GM23338 (cell line): ENCODE measurements around the gene MID1IP1. TPM values are rescaled to one million over a fixed set of nuclear protein-coding genes. Genes with fewer than 3 reads are reported as not detected.

Experiments used
- ATAC-seq: fragments of 200-7000 bp; cut with Tn5 transposase; 3 replicates; pipeline ENCODE4 v1.9.1; 2020
- DNase-seq: peaks from one replicate; pipeline ENCODE4 v3.0.0-alpha.2; 2015; ENCODE audit warnings: low spot score
- H2AFZ ChIP-seq: fragments of 200-600 bp; sonication (generic); 2 replicates; pipeline ENCODE4 v1.8.0; 2016; ENCODE audit warnings: antibody characterized with exemption, mild to moderate bottlenecking, moderate library complexity
- H3F3A ChIP-seq: fragments of 200-600 bp; sonication (generic); replicated peaks from 2 replicates; pipeline ENCODE4 v1.8.0; 2017; ENCODE audit warnings: antibody characterized with exemption, mixed run types, low read depth
- H3K27ac ChIP-seq: fragments of 200-600 bp; sonication (generic); 2 replicates; pipeline ENCODE4 v1.6.1; 2016; ENCODE audit warnings: low read depth
- H3K27me3 ChIP-seq: fragments of 200-600 bp; sonication (generic); 2 replicates; pipeline ENCODE4 v1.8.0; 2016; ENCODE audit warnings: mild to moderate bottlenecking, mixed run types, moderate library complexity; ENCODE audit not compliant: insufficient read depth
- H3K36me3 ChIP-seq: fragments of 200-600 bp; sonication (generic); 2 replicates; pipeline ENCODE4 v1.8.0; 2016; ENCODE audit warnings: mild to moderate bottlenecking; ENCODE audit not compliant: insufficient read depth
- H3K4me1 ChIP-seq: fragments of 200-600 bp; sonication (generic); 2 replicates; pipeline ENCODE4 v1.8.0; 2016; ENCODE audit warnings: mild to moderate bottlenecking, moderate library complexity; ENCODE audit not compliant: insufficient read depth
- H3K4me2 ChIP-seq: fragments of 200-600 bp; sonication (generic); 2 replicates; pipeline ENCODE4 v1.7.1; 2017; ENCODE audit warnings: mixed run types
- H3K4me3 ChIP-seq: fragments of 200-600 bp; sonication (generic); 2 replicates; pipeline ENCODE4 v1.6.1; 2016; ENCODE audit warnings: mixed run types
- H3K79me2 ChIP-seq: fragments of 200-600 bp; sonication (generic); replicated peaks from 2 replicates; pipeline ENCODE4 v1.8.0; 2017; ENCODE audit warnings: mild to moderate bottlenecking; ENCODE audit not compliant: insufficient read depth
- H3K9me2 ChIP-seq: fragments of 200-600 bp; sonication (generic); 2 replicates; pipeline ENCODE4 v1.8.0; 2017; ENCODE audit not compliant: insufficient read depth
- H4K20me1 ChIP-seq: fragments of 200-600 bp; sonication (generic); replicated peaks from 2 replicates; pipeline ENCODE4 v1.8.0; 2017; ENCODE audit warnings: mild to moderate bottlenecking; ENCODE audit not compliant: insufficient read depth
- H3K27ac Mint-ChIP-seq: 2 replicates; pipeline ENCODE4 v1.8.0; 2020; ENCODE audit warnings: inconsistent platforms, mild to moderate bottlenecking, moderate library complexity, mixed read lengths
- H3K27me3 Mint-ChIP-seq: 3 replicates; pipeline ENCODE4 v1.8.0; 2022; ENCODE audit warnings: low read depth, mild to moderate bottlenecking, moderate library complexity, mixed read lengths, inconsistent platforms; ENCODE audit not compliant: insufficient read depth, poor library complexity
- H3K36me3 Mint-ChIP-seq: 3 replicates; pipeline ENCODE4 v1.8.0; 2021; ENCODE audit warnings: low read depth, mild to moderate bottlenecking, inconsistent platforms, moderate library complexity, mixed read lengths
- H3K4me1 Mint-ChIP-seq: 3 replicates; pipeline ENCODE4 v1.8.0; 2020; ENCODE audit warnings: mild to moderate bottlenecking, inconsistent platforms, mixed read lengths
- H3K4me3 Mint-ChIP-seq: 3 replicates; pipeline ENCODE4 v1.8.0; 2021; ENCODE audit warnings: moderate library complexity, mild to moderate bottlenecking, inconsistent platforms, mixed read lengths
- H3K9me3 Mint-ChIP-seq: 3 replicates; pipeline ENCODE4 v1.8.0; 2020; ENCODE audit warnings: moderate library complexity, mild to moderate bottlenecking, inconsistent platforms, mixed read lengths
- CREB1 ChIP-seq: fragments of 250-450 bp; sonication (Bioruptor Pico); IDR thresholded peaks from 2 replicates; pipeline ENCODE4 v1.5.0; 2020; ENCODE audit warnings: low read depth, mild to moderate bottlenecking, moderate library complexity
- EZH2 ChIP-seq: fragments of 200-600 bp; sonication (generic); IDR thresholded peaks from one replicate; pipeline ENCODE4 v1.8.0; 2017; ENCODE audit warnings: antibody characterized with exemption, mild to moderate bottlenecking, low read depth; ENCODE audit not compliant: unreplicated experiment
- EZH2phosphoT487 ChIP-seq: fragments of 200-600 bp; sonication (generic); IDR thresholded peaks from one replicate; pipeline ENCODE4 v1.8.1; 2018; ENCODE audit warnings: antibody characterized with exemption; ENCODE audit not compliant: unreplicated experiment
- JUNB ChIP-seq: IDR thresholded peaks from one replicate; pipeline ENCODE4 v1.6.1; 2016; ENCODE audit warnings: antibody characterized with exemption; ENCODE audit not compliant: unreplicated experiment
- NANOG ChIP-seq: IDR thresholded peaks from 2 replicates; pipeline ENCODE4 v1.6.1; 2016; ENCODE audit warnings: antibody characterized with exemption, borderline replicate concordance
- POLR2AphosphoS5 ChIP-seq: IDR thresholded peaks from 2 replicates; pipeline ENCODE4 v1.6.1; 2016; ENCODE audit warnings: antibody characterized with exemption, low read depth
- STAT1 ChIP-seq: IDR thresholded peaks from one replicate; pipeline ENCODE4 v1.6.1; 2016; ENCODE audit warnings: antibody characterized with exemption; ENCODE audit not compliant: unreplicated experiment
- ZNF114 ChIP-seq: fragments of 250-450 bp; sonication (Bioruptor Pico); IDR thresholded peaks from 2 replicates; pipeline ENCODE4 v1.5.0; 2020; ENCODE audit warnings: mild to moderate bottlenecking, moderate library complexity
- ZNF331 ChIP-seq: fragments of 250-450 bp; sonication (Bioruptor Pico); IDR thresholded peaks from 2 replicates; pipeline ENCODE4 v1.5.0; 2020; ENCODE audit warnings: low read depth, mild to moderate bottlenecking, moderate library complexity
- polyA plus RNA-seq: library from polyadenylated mRNA; unstranded; fragments of >200 nt; fragmentation: Nextera tagmentation; extraction: Ambion mirVana; gene quantifications from 2 replicates; pipeline ENCODE4 v1.2.1, GENCODE V29; 2016
- total RNA-seq: library from RNA; depleted of rRNA; stranded (reverse); fragments of >200 nt; shearing (Covaris generic); gene quantifications from 2 replicates; pipeline ENCODE4 v1.2.3, GENCODE V29; 2014
- TF ChIP-seq, protein P1 (sequence below): IDR thresholded peaks from one replicate; pipeline ENCODE4 v1.6.1; 2018; ENCODE audit warnings: antibody characterized with exemption; ENCODE audit not compliant: unreplicated experiment
- TF ChIP-seq, protein P2 (sequence below), 2 experiments: fragments of 200-600 bp in 1 of 2; sonication (generic) in 1 of 2; conservative IDR thresholded peaks; 2 replicates each; pipeline versions ENCODE4 v1.5.1 to v1.6.1; 2016 to 2017; ENCODE audit warnings: antibody characterized with exemption in 2 of 2, low read depth in 2 of 2, mild to moderate bottlenecking in 2 of 2, moderate library complexity in 1 of 2
- TF ChIP-seq, protein P3 (sequence below): IDR thresholded peaks from 2 replicates; pipeline ENCODE4 v1.6.1; 2016; ENCODE audit warnings: antibody characterized with exemption

Gene MID1IP1
- total and polyA plus RNA-seq, 2 experiments from 2014 or later = 26.1 to 161 TPM

DNA sequence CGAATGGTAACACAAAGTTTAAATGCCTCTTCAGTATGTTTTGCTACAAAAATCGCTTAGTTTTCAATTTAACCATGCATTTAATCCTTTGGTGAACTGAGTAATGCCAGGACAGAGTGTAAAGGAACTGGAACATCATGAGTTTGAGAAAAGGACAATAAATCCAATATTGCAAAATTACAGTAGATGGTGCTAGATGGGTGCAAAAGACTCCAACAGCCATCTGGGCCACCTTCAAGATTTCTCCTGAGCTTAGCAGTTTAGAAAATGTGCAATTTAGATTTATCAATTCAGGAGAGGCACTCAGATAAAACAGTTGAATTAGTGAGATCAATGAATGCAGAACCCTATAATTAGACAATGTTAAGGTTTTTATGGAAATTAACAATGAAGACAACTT lies 33.2 kb upstream of the MID1IP1 start:
- Mint-ChIP-seq H3K36me3 (no peaks in the 10 kb centered on the region), H3K27ac (no peak overlapping the region), H3K4me3 (no peak overlapping the region), H3K4me1 (no peaks in the 10 kb centered on the region), H3K27me3 (no peaks in the 10 kb centered on the region), H3K9me3 (no peaks in the 10 kb centered on the region)
- Histone ChIP-seq H2AFZ (no peak overlapping the region), H3K9me2 (no peaks in the 10 kb centered on the region), H3K4me1 (no peaks in the 10 kb centered on the region), H4K20me1 (no peaks in the 10 kb centered on the region), H3K36me3 (no peaks in the 10 kb centered on the region), H3K4me2 (no peak overlapping the region), H3K4me3 (no peak overlapping the region), H3K27ac (no peak overlapping the region), H3K79me2 (no peaks in the 10 kb centered on the region), H3K27me3 (no peaks in the 10 kb centered on the region), H3F3A (no peaks in the 10 kb centered on the region)
- ATAC-seq (no peak), DNase-seq (no peak)
- TF ChIP-seq CREB1 (CRISPR knock-in tag) (no peak), JUNB (no peak), POLR2AphosphoS5 (no peak), STAT1 (no peak), EZH2phosphoT487 (no peak)
- TF ChIP-seq, protein P1, sequence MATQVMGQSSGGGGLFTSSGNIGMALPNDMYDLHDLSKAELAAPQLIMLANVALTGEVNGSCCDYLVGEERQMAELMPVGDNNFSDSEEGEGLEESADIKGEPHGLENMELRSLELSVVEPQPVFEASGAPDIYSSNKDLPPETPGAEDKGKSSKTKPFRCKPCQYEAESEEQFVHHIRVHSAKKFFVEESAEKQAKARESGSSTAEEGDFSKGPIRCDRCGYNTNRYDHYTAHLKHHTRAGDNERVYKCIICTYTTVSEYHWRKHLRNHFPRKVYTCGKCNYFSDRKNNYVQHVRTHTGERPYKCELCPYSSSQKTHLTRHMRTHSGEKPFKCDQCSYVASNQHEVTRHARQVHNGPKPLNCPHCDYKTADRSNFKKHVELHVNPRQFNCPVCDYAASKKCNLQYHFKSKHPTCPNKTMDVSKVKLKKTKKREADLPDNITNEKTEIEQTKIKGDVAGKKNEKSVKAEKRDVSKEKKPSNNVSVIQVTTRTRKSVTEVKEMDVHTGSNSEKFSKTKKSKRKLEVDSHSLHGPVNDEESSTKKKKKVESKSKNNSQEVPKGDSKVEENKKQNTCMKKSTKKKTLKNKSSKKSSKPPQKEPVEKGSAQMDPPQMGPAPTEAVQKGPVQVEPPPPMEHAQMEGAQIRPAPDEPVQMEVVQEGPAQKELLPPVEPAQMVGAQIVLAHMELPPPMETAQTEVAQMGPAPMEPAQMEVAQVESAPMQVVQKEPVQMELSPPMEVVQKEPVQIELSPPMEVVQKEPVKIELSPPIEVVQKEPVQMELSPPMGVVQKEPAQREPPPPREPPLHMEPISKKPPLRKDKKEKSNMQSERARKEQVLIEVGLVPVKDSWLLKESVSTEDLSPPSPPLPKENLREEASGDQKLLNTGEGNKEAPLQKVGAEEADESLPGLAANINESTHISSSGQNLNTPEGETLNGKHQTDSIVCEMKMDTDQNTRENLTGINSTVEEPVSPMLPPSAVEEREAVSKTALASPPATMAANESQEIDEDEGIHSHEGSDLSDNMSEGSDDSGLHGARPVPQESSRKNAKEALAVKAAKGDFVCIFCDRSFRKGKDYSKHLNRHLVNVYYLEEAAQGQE = no peak
- TF ChIP-seq, protein P2, sequence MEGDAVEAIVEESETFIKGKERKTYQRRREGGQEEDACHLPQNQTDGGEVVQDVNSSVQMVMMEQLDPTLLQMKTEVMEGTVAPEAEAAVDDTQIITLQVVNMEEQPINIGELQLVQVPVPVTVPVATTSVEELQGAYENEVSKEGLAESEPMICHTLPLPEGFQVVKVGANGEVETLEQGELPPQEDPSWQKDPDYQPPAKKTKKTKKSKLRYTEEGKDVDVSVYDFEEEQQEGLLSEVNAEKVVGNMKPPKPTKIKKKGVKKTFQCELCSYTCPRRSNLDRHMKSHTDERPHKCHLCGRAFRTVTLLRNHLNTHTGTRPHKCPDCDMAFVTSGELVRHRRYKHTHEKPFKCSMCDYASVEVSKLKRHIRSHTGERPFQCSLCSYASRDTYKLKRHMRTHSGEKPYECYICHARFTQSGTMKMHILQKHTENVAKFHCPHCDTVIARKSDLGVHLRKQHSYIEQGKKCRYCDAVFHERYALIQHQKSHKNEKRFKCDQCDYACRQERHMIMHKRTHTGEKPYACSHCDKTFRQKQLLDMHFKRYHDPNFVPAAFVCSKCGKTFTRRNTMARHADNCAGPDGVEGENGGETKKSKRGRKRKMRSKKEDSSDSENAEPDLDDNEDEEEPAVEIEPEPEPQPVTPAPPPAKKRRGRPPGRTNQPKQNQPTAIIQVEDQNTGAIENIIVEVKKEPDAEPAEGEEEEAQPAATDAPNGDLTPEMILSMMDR (conservative IDR thresholded peaks at IDR 0.05; ENCODE audit: low read depth in 2 of 2) = peak in 1 of 2 experiments; percentile 17; a peak in 1 of 4 replicates

DNA sequence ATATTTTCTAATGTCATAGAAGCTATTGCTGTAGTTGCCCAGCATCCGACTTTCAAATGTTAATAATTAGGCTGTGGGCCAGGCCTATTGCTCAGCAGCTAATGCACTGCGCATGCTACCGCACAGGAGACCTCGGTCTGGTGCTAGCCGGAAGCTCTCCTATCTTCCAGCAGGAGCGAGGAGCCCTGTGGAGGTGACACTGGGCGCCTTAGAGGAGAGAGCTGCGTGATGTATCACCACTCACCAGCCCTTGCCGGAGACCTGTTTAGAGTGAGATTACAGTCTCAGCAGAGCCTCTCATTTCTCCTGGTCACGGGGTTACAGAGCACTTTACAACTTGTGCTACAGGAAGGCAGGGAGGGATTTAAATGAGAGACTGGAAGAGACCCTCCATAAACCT lies 31.1 kb upstream of the MID1IP1 start:
- no peak overlapping the region for H3K27ac Mint-ChIP-seq
- no peak overlapping the region for H2AFZ ChIP-seq
- TF ChIP-seq CREB1 (CRISPR knock-in tag) (no peak), EZH2 (no peak), POLR2AphosphoS5 (no peak), ZNF331 (CRISPR knock-in tag) (no peak), STAT1 (no peak), JUNB (no peak), ZNF114 (CRISPR knock-in tag) (no peak), NANOG (no peak)
- TF ChIP-seq, protein P3, sequence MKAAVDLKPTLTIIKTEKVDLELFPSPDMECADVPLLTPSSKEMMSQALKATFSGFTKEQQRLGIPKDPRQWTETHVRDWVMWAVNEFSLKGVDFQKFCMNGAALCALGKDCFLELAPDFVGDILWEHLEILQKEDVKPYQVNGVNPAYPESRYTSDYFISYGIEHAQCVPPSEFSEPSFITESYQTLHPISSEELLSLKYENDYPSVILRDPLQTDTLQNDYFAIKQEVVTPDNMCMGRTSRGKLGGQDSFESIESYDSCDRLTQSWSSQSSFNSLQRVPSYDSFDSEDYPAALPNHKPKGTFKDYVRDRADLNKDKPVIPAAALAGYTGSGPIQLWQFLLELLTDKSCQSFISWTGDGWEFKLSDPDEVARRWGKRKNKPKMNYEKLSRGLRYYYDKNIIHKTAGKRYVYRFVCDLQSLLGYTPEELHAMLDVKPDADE = no peak
- TF ChIP-seq, protein P2 (conservative IDR thresholded peaks at IDR 0.05; ENCODE audit: low read depth in 2 of 2) = no peak
- TF ChIP-seq, protein P1 = no peak

More for the DNA sequence above, 31.1 kb upstream of the MID1IP1 start:
- Mint-ChIP-seq H3K9me3 (no peaks in the 10 kb centered on the region), H3K4me1 (no peaks in the 10 kb centered on the region), H3K27me3 (peaks cover 3% of the 10 kb centered on the region), H3K36me3 (no peaks in the 10 kb centered on the region), H3K4me3 (no peak overlapping the region)
- H3K36me3 ChIP-seq = no peaks in the 10 kb centered on the region
- no peak overlapping the region for H3K27ac ChIP-seq
- no peak overlapping the region for H3K4me3 ChIP-seq
- H4K20me1 ChIP-seq = no peaks in the 10 kb centered on the region
- no peak for ATAC-seq
- H3K4me1 ChIP-seq = no peaks in the 10 kb centered on the region
- H3F3A ChIP-seq = no peaks in the 10 kb centered on the region
- no peaks in the 10 kb centered on the region for H3K27me3 ChIP-seq
- no peaks in the 10 kb centered on the region for H3K9me2 ChIP-seq
- no peak overlapping the region for H3K4me2 ChIP-seq
- H3K79me2 ChIP-seq = no peaks in the 10 kb centered on the region
- DNase-seq = no peak
